B cell (primary cell): Measurements from ENCODE around the gene NPAS2.

ENCODE experiments used
- CTCF ChIP-seq: fragments of 200-600 bp; IDR thresholded peaks from one replicate; pipeline ENCODE4 v1.8.0; 2022; ENCODE audit warnings: antibody characterized with exemption, mild to moderate bottlenecking
- EZH2 ChIP-seq: IDR thresholded peaks from 2 replicates; pipeline ENCODE4 v1.6.1; 2012; ENCODE audit warnings: borderline replicate concordance, low read depth, mild to moderate bottlenecking, moderate library complexity, low read length; ENCODE audit not compliant: insufficient read depth, poor library complexity, severe bottlenecking

DNA sequence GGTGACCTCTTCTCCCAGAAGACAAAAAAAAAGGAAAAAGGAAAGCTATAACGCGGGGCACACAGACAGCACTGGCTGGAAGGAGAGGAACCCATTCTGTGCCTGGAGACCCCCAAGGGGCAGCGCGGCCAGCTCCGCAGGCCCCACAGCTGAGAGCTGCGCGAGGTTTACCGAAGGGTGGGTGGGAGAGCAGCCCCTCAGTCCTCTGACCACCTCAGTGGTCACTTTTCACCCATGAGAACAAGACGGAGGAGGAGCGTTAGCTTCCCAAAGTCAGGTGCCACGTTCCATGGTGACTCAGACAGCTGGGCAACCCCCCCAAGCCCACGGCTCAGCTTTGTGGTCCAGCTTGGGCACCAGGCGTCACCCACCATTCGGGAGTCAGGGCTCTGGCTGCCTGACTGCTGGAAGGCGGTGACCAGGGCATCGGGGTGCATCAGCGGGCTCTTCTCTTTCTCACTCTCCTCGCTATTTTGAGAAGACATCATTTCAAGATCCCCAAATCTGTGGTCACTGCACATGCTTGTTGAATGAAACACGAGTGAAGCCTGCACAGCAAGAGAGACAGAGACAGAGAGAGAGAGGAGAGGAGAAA lies 217.3 kb downstream of the NPAS2 start:
- TF ChIP-seq CTCF (no peak), EZH2 (no peak)
